Progenitor cell of endocrine pancreas (in vitro differentiated cells): ENCODE measurements around the gene TUBA1A. TPM values are rescaled to one million over a fixed set of nuclear protein-coding genes. Genes with fewer than 3 reads are reported as not detected.

ENCODE experiments used
- DNase-seq: peaks from one replicate; pipeline ENCODE4 v3.0.0; 2021; ENCODE audit warnings: low spot score; ENCODE audit not compliant: unreplicated experiment
- H3K27ac Mint-ChIP-seq: 2 replicates; pipeline ENCODE4 v1.8.0; 2021; ENCODE audit warnings: mild to moderate bottlenecking, moderate library complexity, mixed read lengths
- H3K27me3 Mint-ChIP-seq: 2 replicates; pipeline ENCODE4 v1.8.0; 2021; ENCODE audit warnings: mixed read lengths
- H3K36me3 Mint-ChIP-seq: 2 replicates; pipeline ENCODE4 v1.8.0; 2022; ENCODE audit warnings: mixed read lengths; ENCODE audit not compliant: insufficient read depth
- H3K4me1 Mint-ChIP-seq: 2 replicates; pipeline ENCODE4 v1.8.0; 2021; ENCODE audit warnings: low read depth, mixed read lengths
- H3K4me3 Mint-ChIP-seq: 2 replicates; pipeline ENCODE4 v1.8.0; 2021; ENCODE audit warnings: low read depth, mild to moderate bottlenecking, moderate library complexity, mixed read lengths
- H3K9me3 Mint-ChIP-seq: 2 replicates; pipeline ENCODE4 v1.8.0; 2021; ENCODE audit warnings: low read depth, mixed read lengths
- CTCF ChIP-seq: fragments of 200-600 bp; sonication (generic); IDR thresholded peaks from one replicate; pipeline ENCODE4 v1.5.0; 2021; ENCODE audit warnings: antibody characterized with exemption, mild to moderate bottlenecking; ENCODE audit not compliant: unreplicated experiment
- total RNA-seq: library from RNA; stranded (reverse); gene quantifications from 2 replicates; pipeline ENCODE4 v1.2.1, GENCODE V29; 2021

The TUBA1A gene
- total RNA-seq, 1 donor from 2014 or later, result 652 TPM

DNA sequence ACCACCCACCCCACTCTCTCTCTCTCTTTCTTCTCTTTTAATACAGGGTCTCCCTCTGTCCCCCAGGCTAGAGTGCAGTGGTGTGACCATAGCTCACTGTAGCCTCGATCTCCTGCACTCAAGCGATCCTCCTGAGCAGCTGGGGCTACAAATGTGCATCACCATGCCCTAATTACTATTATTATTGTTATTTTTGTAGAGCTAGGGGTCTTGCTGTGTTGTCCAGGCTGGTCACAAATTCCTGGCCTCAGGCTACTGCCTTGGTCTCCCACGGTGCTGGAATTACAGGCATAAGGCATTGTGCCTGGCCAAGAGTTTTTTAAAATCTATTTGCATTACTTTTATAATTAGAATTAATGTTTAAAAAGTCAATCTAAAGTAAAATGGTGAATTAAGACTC is 34.7 kb downstream of the TUBA1A start:
- Mint-ChIP-seq H3K27me3 (no peaks in the 10 kb centered on the region), H3K36me3 (no peaks in the 10 kb centered on the region), H3K9me3 (no peaks in the 10 kb centered on the region), H3K27ac (no peak overlapping the region), H3K4me3 (no peak overlapping the region), H3K4me1 (no peaks in the 10 kb centered on the region)
- DNase-seq, result no peak
- no peak for TF ChIP-seq CTCF

- Mint-ChIP-seq H3K36me3 (no peaks in the 10 kb centered on the region), H3K4me1 (no peaks in the 10 kb centered on the region), H3K27ac (no peak overlapping the region), H3K4me3 (no peak overlapping the region), H3K9me3 (no peaks in the 10 kb centered on the region), H3K27me3 (no peaks in the 10 kb centered on the region)
- TF ChIP-seq CTCF, result no peak
- no peak for DNase-seq
Measured at GRCh38 chr12:49147384-49147783, 41.5 kb downstream of the TUBA1A start.

GRCh38 chr12:49146406-49146805 is 42.5 kb downstream of the TUBA1A start:
- no peaks in the 10 kb centered on the region for H3K27me3 Mint-ChIP-seq
- H3K27ac Mint-ChIP-seq, result no peak overlapping the region
- no peak overlapping the region for H3K4me3 Mint-ChIP-seq
- H3K4me1 Mint-ChIP-seq, result no peaks in the 10 kb centered on the region
- DNase-seq, result no peak
- H3K36me3 Mint-ChIP-seq, result no peaks in the 10 kb centered on the region
- H3K9me3 Mint-ChIP-seq, result no peaks in the 10 kb centered on the region
- no peak for TF ChIP-seq CTCF

DNA sequence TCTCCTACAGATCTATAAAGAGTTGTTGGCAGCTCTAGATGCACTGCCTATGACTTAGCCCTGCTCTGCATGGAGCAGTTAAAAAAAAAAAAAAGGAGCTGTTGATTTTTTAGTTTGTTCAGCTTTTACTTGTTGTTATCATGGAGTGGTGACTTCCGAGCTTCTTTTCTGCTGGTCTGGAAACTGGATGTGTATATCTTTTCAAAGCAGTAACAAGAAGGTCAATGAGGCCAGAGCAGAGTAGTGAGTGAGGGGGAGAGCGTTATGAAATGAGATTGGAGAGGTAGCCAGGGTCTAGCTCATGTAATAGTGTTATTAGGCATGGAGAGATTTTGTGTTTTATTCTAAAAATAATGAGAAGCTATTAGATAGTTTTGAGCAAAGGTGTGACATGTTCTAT is 44.5 kb downstream of the TUBA1A start:
- no peak overlapping the region for H3K4me3 Mint-ChIP-seq
- H3K4me1 Mint-ChIP-seq, result no peaks in the 10 kb centered on the region
- DNase-seq, result no peak
- no peaks in the 10 kb centered on the region for H3K27me3 Mint-ChIP-seq
- H3K27ac Mint-ChIP-seq, result no peak overlapping the region
- H3K36me3 Mint-ChIP-seq, result no peaks in the 10 kb centered on the region
- no peak for TF ChIP-seq CTCF
- H3K9me3 Mint-ChIP-seq, result no peaks in the 10 kb centered on the region

GRCh38 chr12:49138999-49139398 is 49.9 kb downstream of the TUBA1A start:
- Mint-ChIP-seq H3K27ac (no peak overlapping the region), H3K36me3 (no peaks in the 10 kb centered on the region)

More at GRCh38 chr12:49138999-49139398, 49.9 kb downstream of the TUBA1A start:
- no peak for DNase-seq
- Mint-ChIP-seq H3K4me3 (no peak overlapping the region), H3K27me3 (no peaks in the 10 kb centered on the region), H3K4me1 (peaks cover 4% of the 10 kb centered on the region), H3K9me3 (no peaks in the 10 kb centered on the region)
- no peak for TF ChIP-seq CTCF
